A673 (cell line): ENCODE data around the gene GLS.

ENCODE experiments used
- CTCF ChIP-seq: fragments of 300-800, 200-600 bp; sonication (generic); conservative IDR thresholded peaks from 2 replicates; pipeline ENCODE4 v1.5.1; 2017; ENCODE audit warnings: low read depth, mild to moderate bottlenecking, antibody characterized with exemption, low read length, moderate library complexity, mixed read lengths
- EZH2 ChIP-seq: fragments of 200-600 bp; sonication (generic); IDR thresholded peaks from 2 replicates; pipeline ENCODE4 v1.6.1; 2017; ENCODE audit warnings: borderline replicate concordance, low read depth, mild to moderate bottlenecking, mixed read lengths, antibody characterized with exemption, low read length; ENCODE audit not compliant: poor library complexity, severe bottlenecking

GRCh38 chr2:190912726-190913125 lies 32.1 kb downstream of the GLS start:
- TF ChIP-seq CTCF (no peak), EZH2 (no peak)
